ENCODE data around the gene RERE.
A peak's percentile ranks its signal among the peaks of the same experiment; 100 is the strongest.
"Not testable (repeated sequence)": the region's sequence is repeated elsewhere in the genome, so short reads cannot be mapped to it uniquely, and the experiment has no call there.

The RERE gene

DNA sequence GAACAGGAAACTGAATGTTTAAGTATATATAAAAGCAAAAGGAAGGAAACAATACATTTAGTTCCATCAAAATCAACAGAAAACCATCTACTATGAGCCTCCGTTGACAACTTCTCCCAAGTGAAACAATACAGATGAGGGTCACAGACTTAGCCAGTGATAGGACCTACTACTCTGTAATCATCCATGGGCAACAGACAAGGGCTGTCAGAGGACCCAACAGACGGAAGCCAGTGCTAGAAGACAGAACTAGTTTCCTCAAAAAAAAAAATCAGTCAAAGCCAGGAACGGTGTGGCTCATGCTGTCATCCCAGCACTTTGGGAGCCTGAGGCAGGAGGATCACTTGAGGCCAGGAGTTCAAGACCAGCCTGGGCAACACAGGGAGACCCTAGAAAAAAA is 20.6 kb downstream of the RERE start:
- TF ChIP-seq ZFX (IDR thresholded peaks at IDR 0.05), result no peak
- TF ChIP-seq, protein P1, sequence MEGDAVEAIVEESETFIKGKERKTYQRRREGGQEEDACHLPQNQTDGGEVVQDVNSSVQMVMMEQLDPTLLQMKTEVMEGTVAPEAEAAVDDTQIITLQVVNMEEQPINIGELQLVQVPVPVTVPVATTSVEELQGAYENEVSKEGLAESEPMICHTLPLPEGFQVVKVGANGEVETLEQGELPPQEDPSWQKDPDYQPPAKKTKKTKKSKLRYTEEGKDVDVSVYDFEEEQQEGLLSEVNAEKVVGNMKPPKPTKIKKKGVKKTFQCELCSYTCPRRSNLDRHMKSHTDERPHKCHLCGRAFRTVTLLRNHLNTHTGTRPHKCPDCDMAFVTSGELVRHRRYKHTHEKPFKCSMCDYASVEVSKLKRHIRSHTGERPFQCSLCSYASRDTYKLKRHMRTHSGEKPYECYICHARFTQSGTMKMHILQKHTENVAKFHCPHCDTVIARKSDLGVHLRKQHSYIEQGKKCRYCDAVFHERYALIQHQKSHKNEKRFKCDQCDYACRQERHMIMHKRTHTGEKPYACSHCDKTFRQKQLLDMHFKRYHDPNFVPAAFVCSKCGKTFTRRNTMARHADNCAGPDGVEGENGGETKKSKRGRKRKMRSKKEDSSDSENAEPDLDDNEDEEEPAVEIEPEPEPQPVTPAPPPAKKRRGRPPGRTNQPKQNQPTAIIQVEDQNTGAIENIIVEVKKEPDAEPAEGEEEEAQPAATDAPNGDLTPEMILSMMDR (conservative IDR thresholded peaks at IDR 0.05), result no peak
- H3K27ac ChIP-seq, result no peak overlapping the region

DNA sequence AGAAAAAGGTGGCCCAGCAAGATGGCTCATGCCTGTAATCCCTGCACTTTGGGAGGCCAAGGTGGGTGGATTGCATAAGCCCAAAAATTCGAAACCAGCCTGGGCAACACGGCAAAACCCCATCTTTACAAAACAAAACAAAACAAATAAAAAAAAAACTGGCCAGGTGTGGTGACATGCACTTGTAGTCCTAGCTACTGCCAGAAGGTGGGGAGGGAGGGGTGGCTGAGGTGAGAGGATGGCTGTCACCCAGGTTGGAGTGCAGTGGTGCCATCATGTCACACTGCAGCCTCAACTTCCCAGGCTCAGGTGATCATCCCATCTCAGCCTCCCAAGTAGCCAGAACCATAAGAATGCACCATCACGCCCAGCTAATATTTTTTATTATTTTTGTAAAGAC is 22.8 kb downstream of the RERE start:
- TF ChIP-seq, protein P1 (conservative IDR thresholded peaks at IDR 0.05), result no peak
- TF ChIP-seq ZFX (IDR thresholded peaks at IDR 0.05), result no peak
- no peak overlapping the region for H3K27ac ChIP-seq

DNA sequence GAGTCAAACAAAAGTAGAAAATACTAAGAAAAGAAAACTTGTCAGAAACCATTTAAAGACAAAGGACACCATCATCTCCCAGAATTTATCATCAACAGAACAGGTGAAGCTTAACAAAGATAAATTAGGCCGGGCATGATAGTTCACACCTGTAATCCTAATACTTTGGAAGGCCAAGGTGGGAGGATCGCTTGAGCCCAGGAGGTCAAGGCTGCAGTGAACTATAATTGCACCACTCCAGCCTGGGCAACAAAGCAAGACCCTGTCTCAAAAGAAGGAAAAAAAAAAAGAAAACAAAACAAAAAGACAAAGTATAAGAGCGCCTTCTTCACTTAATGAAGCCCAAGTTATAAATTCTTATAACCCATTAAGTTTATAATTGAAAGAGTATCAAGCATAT is 25.6 kb downstream of the RERE start:
- no peak for TF ChIP-seq ZFX (IDR thresholded peaks at IDR 0.05)
- TF ChIP-seq, protein P1 (conservative IDR thresholded peaks at IDR 0.05), result no peak
- H3K27ac ChIP-seq, result no peak overlapping the region

DNA sequence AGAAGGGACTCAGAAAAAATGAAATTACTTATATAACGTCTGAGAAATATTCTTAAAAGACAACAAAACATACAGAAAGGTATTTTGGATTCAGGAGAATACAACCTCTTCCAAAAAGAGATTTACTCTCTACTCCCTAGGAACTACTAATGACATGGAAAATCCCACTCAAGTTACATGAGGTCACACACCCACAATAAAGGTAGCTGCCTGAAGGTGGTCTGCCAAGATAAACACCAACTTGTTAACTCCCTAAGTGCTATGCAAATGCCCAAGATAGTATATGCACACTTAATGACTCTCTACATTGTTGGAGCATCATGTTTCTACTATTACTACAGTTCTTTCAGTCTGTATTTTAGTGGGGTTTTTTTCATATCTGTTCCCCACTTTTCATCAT is 26.5 kb downstream of the RERE start:
- no peak for TF ChIP-seq ZFX (IDR thresholded peaks at IDR 0.05)
- TF ChIP-seq, protein P1 (conservative IDR thresholded peaks at IDR 0.05), result no peak
- no peak overlapping the region for H3K27ac ChIP-seq

DNA sequence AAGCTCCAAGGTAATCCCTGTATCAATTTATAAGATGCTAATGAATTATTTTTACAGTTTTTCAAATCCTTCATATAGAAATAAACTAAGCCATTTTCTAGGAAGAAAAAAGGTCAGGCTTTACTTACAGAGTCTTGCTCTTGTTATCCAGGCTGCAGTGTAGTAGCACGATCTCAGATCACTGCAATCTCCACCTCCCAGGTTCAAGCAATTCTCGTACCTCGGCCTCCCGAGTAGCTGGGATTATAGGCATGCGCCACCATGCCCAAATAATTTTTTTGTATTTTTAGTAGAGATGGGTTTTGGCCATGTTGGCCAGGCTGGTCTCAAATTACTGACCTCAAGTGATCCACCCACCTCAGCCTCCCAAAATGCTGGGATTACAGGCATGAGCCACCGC is 27.0 kb downstream of the RERE start:
- no peak for TF ChIP-seq ZFX (IDR thresholded peaks at IDR 0.05)
- TF ChIP-seq, protein P1 (conservative IDR thresholded peaks at IDR 0.05), result no peak

DNA sequence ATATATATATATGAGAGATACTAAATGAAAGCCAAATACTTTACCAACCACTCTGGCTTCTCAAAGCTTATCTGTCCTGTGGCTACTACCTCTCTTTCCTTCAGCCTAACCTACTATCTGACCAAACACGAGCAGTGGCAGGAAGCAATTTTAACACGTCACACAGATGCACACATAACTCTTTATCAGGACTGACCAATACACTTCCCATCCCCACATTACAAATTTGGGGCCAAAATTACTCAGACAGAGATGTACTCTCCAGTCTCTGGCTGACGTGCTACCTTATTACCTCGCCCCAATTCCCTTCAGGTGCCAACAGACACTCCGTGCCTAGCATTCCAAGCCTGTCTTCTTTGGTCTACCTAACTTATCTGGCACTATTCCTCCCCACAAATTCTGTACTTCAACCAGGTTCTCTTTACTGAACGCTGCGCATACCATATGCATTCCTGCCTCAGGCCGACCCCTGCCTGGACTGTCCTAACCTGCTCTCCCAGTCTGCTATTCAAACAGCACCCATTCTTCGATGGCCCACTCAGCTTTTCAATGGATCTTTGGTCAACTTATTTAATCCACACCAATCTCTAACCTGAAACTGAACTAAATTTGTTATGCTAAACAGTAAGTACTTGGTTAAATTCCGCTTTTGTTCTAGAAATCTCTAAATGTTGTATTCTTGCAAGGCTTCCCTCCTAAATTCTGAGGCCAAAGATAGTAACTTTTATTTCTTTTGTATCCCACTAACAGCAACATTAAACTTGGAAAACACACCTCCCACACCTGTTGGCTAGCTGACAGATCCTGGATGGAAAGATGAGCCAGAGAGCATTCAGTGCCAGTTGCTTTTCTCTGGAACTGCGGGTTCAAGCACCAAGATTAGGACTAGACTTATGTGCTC is 27.9 kb downstream of the RERE start:
- TF ChIP-seq, protein P1 (conservative IDR thresholded peaks at IDR 0.05), result no peak
- no peak for TF ChIP-seq ZFX (IDR thresholded peaks at IDR 0.05)
- H3K27ac ChIP-seq, result no peak overlapping the region

More for the DNA sequence above, 27.0 kb downstream of the RERE start:
- no peak overlapping the region for H3K27ac ChIP-seq

DNA sequence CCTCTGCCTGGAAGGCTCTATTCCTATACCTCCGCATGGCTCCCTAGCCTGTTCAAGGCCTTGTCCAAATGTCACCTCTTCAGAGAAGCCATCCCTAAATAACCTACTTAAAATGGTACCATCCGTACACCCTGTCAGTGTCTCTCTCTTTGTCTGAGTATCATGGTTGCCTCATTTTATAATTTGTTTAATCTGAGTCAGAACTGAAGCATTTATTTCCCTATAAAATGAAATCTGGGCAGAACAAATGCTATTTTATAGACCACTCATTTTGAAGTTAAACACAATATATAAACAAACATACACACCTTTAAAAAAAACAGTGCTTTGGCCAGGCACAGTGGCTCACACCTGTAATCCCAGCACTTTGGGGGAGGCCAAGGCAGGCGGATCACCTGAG is 30.2 kb downstream of the RERE start:
- H3K27ac ChIP-seq, result peak overlapping the region; percentile 48
- TF ChIP-seq ZFX (IDR thresholded peaks at IDR 0.05), result no peak
- TF ChIP-seq, protein P1 (conservative IDR thresholded peaks at IDR 0.05), result no peak

DNA sequence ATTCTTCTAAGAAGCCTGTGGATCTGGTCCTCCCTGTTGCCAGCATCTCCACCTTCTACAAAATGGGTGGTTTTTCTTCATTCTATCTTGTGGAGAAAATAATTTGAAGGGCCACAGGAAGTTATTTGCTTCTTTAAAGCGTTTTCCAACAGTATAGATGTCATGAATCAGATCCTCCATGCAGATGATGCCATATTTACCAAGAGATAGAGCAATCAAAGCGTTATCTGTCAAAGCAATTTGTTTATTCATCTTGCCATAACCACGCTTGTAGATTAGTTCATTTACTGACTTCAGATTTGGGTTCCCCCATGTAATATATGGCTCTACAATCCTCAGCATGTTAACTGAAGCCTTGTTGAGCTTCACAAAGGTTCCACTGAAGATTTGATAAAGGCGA is 31.2 kb downstream of the RERE start:
- not testable (repeated sequence) for H3K27ac ChIP-seq

Measured in C4-2B (cell line).